GM12878 (cell line): ENCODE results near the gene SLC4A1. TPM values are rescaled to one million over a fixed set of nuclear protein-coding genes. Genes with fewer than 3 reads are reported as not detected.

Experiments
- ATAC-seq: fragments of 200-7000 bp; cut with Tn5 transposase; 3 replicates; pipeline ENCODE4 v1.9.1; 2020; ENCODE audit warnings: mild to moderate bottlenecking, moderate library complexity
- BruUV-seq: library from RNA; stranded (reverse); fragments of 400-500 nt; replicated peaks from 2 replicates; lab custom pipeline; 2021; lab: Mats Ljungman, UMichigan
- CTCF ChIA-PET: fragments of 300-600 bp; sonication (Branson Sonifier 250); formaldehyde crosslinking; extraction: SDS; loops from one replicate; lab custom pipeline; 2021; ENCODE audit warnings: inconsistent platforms; lab: Yijun Ruan, JAX
- POLR2A ChIA-PET: fragments of 350-600 bp; formaldehyde crosslinking; extraction: SDS; loops from one replicate; lab custom pipeline; 2021; ENCODE audit warnings: inconsistent platforms; lab: Charles Lee
- RAD21 ChIA-PET: fragments of 300-600 bp; sonication (Branson Sonifier 250); formaldehyde crosslinking; loops from one replicate; lab custom pipeline; 2023; ENCODE audit warnings: antibody characterized with exemption; ENCODE audit not compliant: unreplicated experiment; lab: Charles Lee
- SMC1A ChIA-PET: fragments of 300-600 bp; sonication (Branson Sonifier 250); formaldehyde crosslinking; loops from one replicate; lab custom pipeline; 2023; ENCODE audit not compliant: unreplicated experiment, uncharacterized antibody; lab: Charles Lee
- DNase-seq: peaks from one replicate; pipeline ENCODE4 v3.0.0-alpha.2; 2011; ENCODE audit warnings: low read depth, low spot score
- FAIRE-seq: peaks from 3 replicates; lab custom pipeline; 2011; peaks lifted over from hg19 to GRCh38; lab: Jason Lieb, UNC
- H2AFZ ChIP-seq: 2 replicates; pipeline ENCODE4 v1.6.0; 2011; ENCODE audit warnings: low read depth, low read length, control low read depth; ENCODE audit not compliant: control insufficient read depth
- H3K27ac ChIP-seq: 2 replicates; pipeline ENCODE4 v1.5.1; 2011; ENCODE audit warnings: control low read depth; ENCODE audit not compliant: control insufficient read depth, insufficient read depth
- H3K27me3 ChIP-seq, 2 experiments: replicated peaks in 1 of 2; 2 replicates each; pipeline versions ENCODE4 v1.6.0 to v1.6.1; 2011; ENCODE audit warnings: low read length in 1 of 2; ENCODE audit not compliant: control insufficient read depth in 2 of 2, insufficient read depth in 2 of 2
- H3K36me3 ChIP-seq, 2 experiments: 2 replicates each; pipeline ENCODE4 v1.5.1; 2011; ENCODE audit warnings: low read length in 1 of 2; ENCODE audit not compliant: control insufficient read depth in 2 of 2, insufficient read depth in 2 of 2
- H3K4me1 ChIP-seq: 2 replicates; pipeline ENCODE4 v1.6.1; 2011; ENCODE audit warnings: mild to moderate bottlenecking, low read length, moderate library complexity, mixed read lengths; ENCODE audit not compliant: control insufficient read depth, insufficient read depth
- H3K4me2 ChIP-seq: 2 replicates; pipeline ENCODE4 v1.6.0; 2011; ENCODE audit warnings: control low read depth; ENCODE audit not compliant: control insufficient read depth, insufficient read depth
- H3K4me3 ChIP-seq: fragments of 200-600 bp; sonication (generic); 2 replicates; pipeline ENCODE4 v1.5.1; 2016
- H3K79me2 ChIP-seq: 2 replicates; pipeline ENCODE4 v1.6.0; 2011; ENCODE audit warnings: low read length; ENCODE audit not compliant: control insufficient read depth, insufficient read depth
- H3K9ac ChIP-seq: 2 replicates; pipeline ENCODE4 v1.8.0; 2011; ENCODE audit warnings: low read length, control low read depth, mixed read lengths; ENCODE audit not compliant: control insufficient read depth, insufficient read depth
- H3K9me3 ChIP-seq: replicated peaks from 3 replicates; pipeline ENCODE4 v1.5.1; 2011; ENCODE audit warnings: mild to moderate bottlenecking, low read length; ENCODE audit not compliant: control insufficient read depth, insufficient read depth
- H4K20me1 ChIP-seq: 2 replicates; pipeline ENCODE4 v1.6.0; 2011; ENCODE audit not compliant: control insufficient read depth, insufficient read depth
- CREB1 ChIP-seq: IDR thresholded peaks from 2 replicates; pipeline ENCODE4 v1.6.1; 2012; ENCODE audit warnings: low read depth, mild to moderate bottlenecking, inconsistent platforms
- DPF2 ChIP-seq: fragments of 450-650 bp; IDR thresholded peaks from 2 replicates; pipeline ENCODE4 v1.6.1; 2017; ENCODE audit warnings: mild to moderate bottlenecking
- EED ChIP-seq: sonication (generic); IDR thresholded peaks from 2 replicates; pipeline ENCODE4 v1.6.1; 2016; ENCODE audit warnings: antibody characterized with exemption, low read depth
- GATAD2B ChIP-seq: fragments of 450-650 bp; conservative IDR thresholded peaks from 2 replicates; pipeline ENCODE4 v1.6.1; 2017; ENCODE audit warnings: low read depth, mild to moderate bottlenecking, moderate library complexity
- IKZF1 ChIP-seq: fragments of 450-650 bp; conservative IDR thresholded peaks from 2 replicates; pipeline ENCODE4 v1.6.1; 2017; ENCODE audit warnings: antibody characterized with exemption, mild to moderate bottlenecking
- KAT2A ChIP-seq: conservative IDR thresholded peaks from 2 replicates; pipeline ENCODE4 v1.6.1; 2011; ENCODE audit warnings: low read depth, low read length; ENCODE audit not compliant: control insufficient read depth
- POLR2A ChIP-seq: IDR thresholded peaks from 2 replicates; pipeline ENCODE4 v1.6.1; 2011; ENCODE audit warnings: low read depth, mild to moderate bottlenecking, low read length
- RAD21 ChIP-seq: IDR thresholded peaks from 2 replicates; pipeline ENCODE4 v1.6.1; 2011; ENCODE audit warnings: mild to moderate bottlenecking, low read depth, low read length, moderate library complexity; ENCODE audit not compliant: insufficient read depth
- RFX5 ChIP-seq: IDR thresholded peaks from 2 replicates; pipeline ENCODE4 v1.6.1; 2011; ENCODE audit warnings: low read depth, low read length, improper control_type of control experiment
- SMARCA5 ChIP-seq: fragments of 450-650 bp; IDR thresholded peaks from 2 replicates; pipeline ENCODE4 v1.6.1; 2017; ENCODE audit warnings: mild to moderate bottlenecking
- WGBS: methylation state at CpG from one replicate; pipeline ENCODE4 v1.1.6; 2016; ENCODE audit warnings: low lambda C conversion rate; ENCODE audit not compliant: insufficient replicate concordance, insufficient coverage; ENCODE audit errors: missing lambda C conversion rate; 5-methylcytosine and 5-hydroxymethylcytosine counted together
- in situ Hi-C: fragments of 300-500 bp; cut with MboI; formaldehyde crosslinking; loops from 9 replicates; pipeline ENCODE4 v1.14.3; 2018; ENCODE audit warnings: mixed read lengths
- intact Hi-C: fragments of 100-400 bp; cut with micrococcal nuclease; formaldehyde crosslinking; loops from one replicate; pipeline ENCODE4 v1.14.2; 2022; ENCODE audit not compliant: unreplicated experiment
- polyA plus RNA-seq, 11 experiments: library from polyadenylated mRNA; depleted of rRNA in 4 of 11; unstranded in 6 of 11; stranded (reverse) in 5 of 11; fragments of >200 nt; fragmentation: Nextera tagmentation in 4 of 11; fragmentation: Illumina TruSeq in 1 of 11; extraction: Ambion mirVana in 4 of 11; extraction: Trizol in 1 of 11; gene quantifications; 1 replicate in 1 of 11; 2 replicates in 10 of 11; pipeline versions ENCODE4 v1.2.1 to v1.2.3, GENCODE V29; 2011 to 2016; ENCODE audit warnings: inconsistent platforms in 2 of 11, missing spikeins in 2 of 11, low read depth in 1 of 11
- total RNA-seq, 4 experiments: library from RNA; depleted of rRNA in 3 of 4; stranded (reverse); fragments of >200 nt in 3 of 4; fragmentation: Illumina TruSeq in 1 of 4; extraction: Trizol in 1 of 4; gene quantifications; 2 replicates each; pipeline versions ENCODE4 v1.2.1 to v1.2.3, GENCODE V29; 2013 to 2021
- TF ChIP-seq, protein P1 (sequence below): IDR thresholded peaks from 2 replicates; pipeline ENCODE4 v1.6.1; 2012; ENCODE audit warnings: improper control_type of control experiment, low read depth, low read length; ENCODE audit not compliant: insufficient replicate concordance
- TF ChIP-seq, protein P2 (sequence below), 3 experiments: IDR thresholded peaks in 2 of 3; conservative IDR thresholded peaks in 1 of 3; 2 replicates each; pipeline ENCODE4 v1.5.1; 2011; ENCODE audit warnings: low read depth in 3 of 3, low read length in 3 of 3, mild to moderate bottlenecking in 3 of 3, control low read depth in 2 of 3, moderate library complexity in 2 of 3, inconsistent platforms in 1 of 3, mixed read lengths in 1 of 3; ENCODE audit not compliant: control insufficient read depth in 2 of 3, insufficient read depth in 1 of 3; ENCODE audit errors: extremely low read depth in 1 of 3

SLC4A1 gene
- total and polyA plus RNA-seq, 10 of the 15 experiments (the other 5 are each of a cell fraction or from before 2014, with no cell fraction given): 0.03 TPM; not detected in 9

- no peak for TF ChIP-seq KAT2A
Measured at GRCh38 chr17:44223541-44224071, 44.3 kb downstream of the SLC4A1 start (continued).

DNA sequence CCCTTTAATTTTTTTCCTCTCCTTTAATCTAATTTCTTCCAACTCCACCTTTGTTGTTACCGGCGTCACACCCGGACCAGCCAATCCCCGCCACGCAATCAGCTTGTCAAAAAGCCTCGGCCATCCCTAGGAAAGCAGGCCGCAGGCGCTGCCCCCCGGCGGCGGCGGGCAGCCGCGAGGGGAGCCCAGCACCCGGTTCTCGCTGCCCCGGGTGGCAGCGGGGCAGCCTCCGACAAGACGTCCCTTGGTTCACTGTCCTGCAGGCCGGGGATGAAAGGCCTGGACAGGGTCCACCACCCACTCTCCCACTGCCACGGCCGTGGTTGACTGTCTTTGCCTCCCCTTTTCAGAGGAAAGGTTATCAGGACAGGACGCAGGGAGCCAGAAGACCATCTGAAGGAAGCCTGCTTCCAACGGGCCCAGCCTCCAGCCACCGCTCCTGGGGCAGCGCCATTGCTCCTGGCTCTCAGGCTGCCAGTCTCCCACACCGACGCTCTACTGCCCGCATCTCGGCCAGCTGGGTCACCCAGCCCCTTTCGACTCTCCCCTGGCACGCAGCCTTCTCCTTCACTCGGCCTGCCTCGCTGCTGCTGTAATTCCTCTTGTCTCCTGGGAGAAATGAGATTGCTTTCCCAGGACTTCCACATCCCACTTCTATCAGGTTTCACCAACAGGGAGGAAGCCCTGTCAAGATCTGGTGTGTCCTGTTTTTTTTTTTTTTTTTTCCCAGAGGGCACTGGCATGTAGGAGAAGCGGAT lies 45.6 kb downstream of the SLC4A1 start:
- peak overlapping the region; percentile 93 for H3K4me2 ChIP-seq
- POLR2A ChIA-PET: interaction anchor here (0.6 to 2.1 kb wide), 16 partner anchors 12 to 150 kb away, joined by 3 to 26 read pairs (median 5); partner anchors contain the start of genes GRN, SLC25A39 and TMUB2
- RAD21 ChIA-PET: interaction anchor here (0.6 to 2.8 kb wide), 16 partner anchors 9 to 123 kb away, joined by 3 to 16 read pairs (median 4); partner anchors contain the start of genes GRN and TMUB2
- H3K27ac ChIP-seq: peak overlapping the region; percentile 89
- ATAC-seq: peak; percentile 6
- peaks cover 4% of the 10 kb centered on the region; the same call in 1 of the 2 replicates for H3K4me1 ChIP-seq
- intact Hi-C loops (no loop called here), in situ Hi-C loops (loop anchor here (25.0 kb wide), 1 partner anchor 290 kb away; the partner anchor contains the start of gene GPATCH8)
- peak overlapping the region; percentile 88 for H3K9ac ChIP-seq
- CTCF ChIA-PET: interaction anchor here (0.6 to 2.9 kb wide), 16 partner anchors 8 to 177 kb away, joined by 3 to 19 read pairs (median 5); partner anchors contain the start of genes GRN and TMUB2
- H3K79me2 ChIP-seq: peaks cover 45% of the 10 kb centered on the region
- SMC1A ChIA-PET: interaction anchor here (0.7 to 1.9 kb wide), 7 partner anchors 8 to 123 kb away, joined by 3 to 8 read pairs (median 4); partner anchors contain the start of gene GRN
- FAIRE-seq: no peak
- H2AFZ ChIP-seq: peak overlapping the region; percentile 72
- no peaks in the 10 kb centered on the region for H3K27me3 ChIP-seq
- H3K36me3 ChIP-seq: no peaks in the 10 kb centered on the region
- no peak for DNase-seq
- whole genome bisulfite sequencing: 13% methylated on average over 30 of the region's 36 CpGs
- no peaks in the 10 kb centered on the region for H4K20me1 ChIP-seq
- H3K4me3 ChIP-seq: peak overlapping the region; percentile 98
- no TSS peak for BruUV-seq
- H3K9me3 ChIP-seq: no peaks in the 10 kb centered on the region
- TF ChIP-seq IKZF1: peak; percentile 27; the same call in 1 of the 2 replicates
- TF ChIP-seq DPF2: 0 out of 2 replicates have a peak, but pooled peaks have one; percentile 23
- TF ChIP-seq, protein P1, sequence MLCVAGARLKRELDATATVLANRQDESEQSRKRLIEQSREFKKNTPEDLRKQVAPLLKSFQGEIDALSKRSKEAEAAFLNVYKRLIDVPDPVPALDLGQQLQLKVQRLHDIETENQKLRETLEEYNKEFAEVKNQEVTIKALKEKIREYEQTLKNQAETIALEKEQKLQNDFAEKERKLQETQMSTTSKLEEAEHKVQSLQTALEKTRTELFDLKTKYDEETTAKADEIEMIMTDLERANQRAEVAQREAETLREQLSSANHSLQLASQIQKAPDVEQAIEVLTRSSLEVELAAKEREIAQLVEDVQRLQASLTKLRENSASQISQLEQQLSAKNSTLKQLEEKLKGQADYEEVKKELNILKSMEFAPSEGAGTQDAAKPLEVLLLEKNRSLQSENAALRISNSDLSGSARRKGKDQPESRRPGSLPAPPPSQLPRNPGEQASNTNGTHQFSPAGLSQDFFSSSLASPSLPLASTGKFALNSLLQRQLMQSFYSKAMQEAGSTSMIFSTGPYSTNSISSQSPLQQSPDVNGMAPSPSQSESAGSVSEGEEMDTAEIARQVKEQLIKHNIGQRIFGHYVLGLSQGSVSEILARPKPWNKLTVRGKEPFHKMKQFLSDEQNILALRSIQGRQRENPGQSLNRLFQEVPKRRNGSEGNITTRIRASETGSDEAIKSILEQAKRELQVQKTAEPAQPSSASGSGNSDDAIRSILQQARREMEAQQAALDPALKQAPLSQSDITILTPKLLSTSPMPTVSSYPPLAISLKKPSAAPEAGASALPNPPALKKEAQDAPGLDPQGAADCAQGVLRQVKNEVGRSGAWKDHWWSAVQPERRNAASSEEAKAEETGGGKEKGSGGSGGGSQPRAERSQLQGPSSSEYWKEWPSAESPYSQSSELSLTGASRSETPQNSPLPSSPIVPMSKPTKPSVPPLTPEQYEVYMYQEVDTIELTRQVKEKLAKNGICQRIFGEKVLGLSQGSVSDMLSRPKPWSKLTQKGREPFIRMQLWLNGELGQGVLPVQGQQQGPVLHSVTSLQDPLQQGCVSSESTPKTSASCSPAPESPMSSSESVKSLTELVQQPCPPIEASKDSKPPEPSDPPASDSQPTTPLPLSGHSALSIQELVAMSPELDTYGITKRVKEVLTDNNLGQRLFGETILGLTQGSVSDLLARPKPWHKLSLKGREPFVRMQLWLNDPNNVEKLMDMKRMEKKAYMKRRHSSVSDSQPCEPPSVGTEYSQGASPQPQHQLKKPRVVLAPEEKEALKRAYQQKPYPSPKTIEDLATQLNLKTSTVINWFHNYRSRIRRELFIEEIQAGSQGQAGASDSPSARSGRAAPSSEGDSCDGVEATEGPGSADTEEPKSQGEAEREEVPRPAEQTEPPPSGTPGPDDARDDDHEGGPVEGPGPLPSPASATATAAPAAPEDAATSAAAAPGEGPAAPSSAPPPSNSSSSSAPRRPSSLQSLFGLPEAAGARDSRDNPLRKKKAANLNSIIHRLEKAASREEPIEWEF: no peak
- peak; percentile 50; the same call in 1 of the 2 replicates for TF ChIP-seq POLR2A
- 0 out of 2 replicates have a peak, but pooled peaks have one; percentile 11 for TF ChIP-seq RFX5
- 0 out of 2 replicates have a peak, but pooled peaks have one; percentile 8 for TF ChIP-seq SMARCA5
- no peak for TF ChIP-seq EED
- TF ChIP-seq GATAD2B: peak; percentile 69; the same call in 1 of the 2 replicates
- TF ChIP-seq RAD21: peak; percentile 16; the same call in 1 of the 2 replicates
- TF ChIP-seq, protein P2, sequence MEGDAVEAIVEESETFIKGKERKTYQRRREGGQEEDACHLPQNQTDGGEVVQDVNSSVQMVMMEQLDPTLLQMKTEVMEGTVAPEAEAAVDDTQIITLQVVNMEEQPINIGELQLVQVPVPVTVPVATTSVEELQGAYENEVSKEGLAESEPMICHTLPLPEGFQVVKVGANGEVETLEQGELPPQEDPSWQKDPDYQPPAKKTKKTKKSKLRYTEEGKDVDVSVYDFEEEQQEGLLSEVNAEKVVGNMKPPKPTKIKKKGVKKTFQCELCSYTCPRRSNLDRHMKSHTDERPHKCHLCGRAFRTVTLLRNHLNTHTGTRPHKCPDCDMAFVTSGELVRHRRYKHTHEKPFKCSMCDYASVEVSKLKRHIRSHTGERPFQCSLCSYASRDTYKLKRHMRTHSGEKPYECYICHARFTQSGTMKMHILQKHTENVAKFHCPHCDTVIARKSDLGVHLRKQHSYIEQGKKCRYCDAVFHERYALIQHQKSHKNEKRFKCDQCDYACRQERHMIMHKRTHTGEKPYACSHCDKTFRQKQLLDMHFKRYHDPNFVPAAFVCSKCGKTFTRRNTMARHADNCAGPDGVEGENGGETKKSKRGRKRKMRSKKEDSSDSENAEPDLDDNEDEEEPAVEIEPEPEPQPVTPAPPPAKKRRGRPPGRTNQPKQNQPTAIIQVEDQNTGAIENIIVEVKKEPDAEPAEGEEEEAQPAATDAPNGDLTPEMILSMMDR (IDR thresholded peaks at IDR 0.05 in 2 of 3, conservative IDR thresholded peaks at IDR 0.05 in 1 of 3; ENCODE audit: control insufficient read depth in 2 of 3, extremely low read depth in 1 of 3, insufficient read depth in 1 of 3, low read depth in 3 of 3, low read length in 3 of 3): peak in 2 of 3 experiments; percentile 13 to 19; a peak in 2 of 6 replicates
- TF ChIP-seq CREB1: peak; percentile 65; the same call in 1 of the 2 replicates
